PC-9 (cell line): ENCODE measurements around the gene LAMC3. TPM values are rescaled to one million over a fixed set of nuclear protein-coding genes. Genes with fewer than 3 reads are reported as not detected.

Experiments
- BruUV-seq: library from RNA; stranded (reverse); fragments of 400-500 nt; replicated peaks from 2 replicates; lab custom pipeline; 2021; lab: Mats Ljungman, UMichigan
- CTCF ChIA-PET: fragments of 300-600 bp; sonication (Branson Sonifier 250); formaldehyde crosslinking; loops from one replicate; lab custom pipeline; 2022; ENCODE audit warnings: antibody characterized with exemption; lab: Charles Lee
- POLR2A ChIA-PET: fragments of 300-600 bp; sonication (Branson Sonifier 250); formaldehyde crosslinking; loops from one replicate; lab custom pipeline; 2022; ENCODE audit warnings: antibody characterized with exemption; ENCODE audit not compliant: unreplicated experiment; lab: Charles Lee
- DNase-seq, 2 experiments: peaks; one replicate each; pipeline versions ENCODE4 v3.0.0 to v3.0.0-alpha.2; 2015 to 2022; ENCODE audit warnings: mixed read lengths in 1 of 2
- H2AFZ ChIP-seq: fragments of 200-600 bp; sonication (generic); 2 replicates; pipeline ENCODE4 v1.8.1; 2017; ENCODE audit warnings: antibody characterized with exemption
- H3F3A ChIP-seq: fragments of 200-600 bp; sonication (generic); 2 replicates; pipeline ENCODE4 v1.8.1; 2017; ENCODE audit warnings: antibody characterized with exemption, mild to moderate bottlenecking, low read depth; ENCODE audit not compliant: insufficient read depth
- H3K27ac ChIP-seq: fragments of 200-600 bp; sonication (generic); 2 replicates; pipeline ENCODE4 v1.6.1; 2016; ENCODE audit warnings: mixed run types
- H3K27me3 ChIP-seq: fragments of 200-600 bp; sonication (generic); 2 replicates; pipeline ENCODE4 v1.6.1; 2016; ENCODE audit warnings: low read depth, mixed run types; ENCODE audit not compliant: insufficient read depth
- H3K36me3 ChIP-seq: fragments of 200-600 bp; sonication (generic); 2 replicates; pipeline ENCODE4 v1.6.1; 2016; ENCODE audit warnings: low read depth, mixed run types
- H3K4me1 ChIP-seq: fragments of 200-600 bp; sonication (generic); replicated peaks from 2 replicates; pipeline ENCODE4 v1.6.1; 2016; ENCODE audit warnings: mixed run types; ENCODE audit not compliant: insufficient read depth
- H3K4me2 ChIP-seq: fragments of 200-600 bp; sonication (generic); 2 replicates; pipeline ENCODE4 v1.6.1; 2017; ENCODE audit warnings: mixed run types
- H3K4me3 ChIP-seq: fragments of 200-600 bp; sonication (generic); 2 replicates; pipeline ENCODE4 v1.6.1; 2016; ENCODE audit warnings: mixed run types
- H3K79me2 ChIP-seq: fragments of 200-600 bp; sonication (generic); 2 replicates; pipeline ENCODE4 v1.6.1; 2017; ENCODE audit warnings: low read depth, mixed run types
- H3K9me2 ChIP-seq: fragments of 200-600 bp; sonication (generic); 2 replicates; pipeline ENCODE4 v1.8.1; 2017; ENCODE audit warnings: mild to moderate bottlenecking; ENCODE audit not compliant: insufficient read depth
- H3K9me3 ChIP-seq: fragments of 200-600 bp; sonication (generic); 2 replicates; pipeline ENCODE4 v1.8.1; 2016; ENCODE audit warnings: low read depth; ENCODE audit not compliant: insufficient read depth
- H4K20me1 ChIP-seq: fragments of 200-600 bp; sonication (generic); 2 replicates; pipeline ENCODE4 v1.8.1; 2017; ENCODE audit not compliant: insufficient read depth
- CTCF ChIP-seq: fragments of 200-600 bp; sonication (generic); conservative IDR thresholded peaks from 2 replicates; pipeline ENCODE4 v1.6.1; 2017; ENCODE audit warnings: mixed run types, antibody characterized with exemption, mild to moderate bottlenecking, moderate library complexity
- EZH2 ChIP-seq: fragments of 200-600 bp; sonication (generic); IDR thresholded peaks from 2 replicates; pipeline ENCODE4 v1.8.0; 2017; ENCODE audit warnings: antibody characterized with exemption, low read depth
- intact Hi-C: fragments of 100-400 bp; cut with micrococcal nuclease; formaldehyde crosslinking; loops from one replicate; pipeline ENCODE4 v1.10.0; 2022; ENCODE audit not compliant: unreplicated experiment
- total RNA-seq: library from RNA; stranded (reverse); gene quantifications from 2 replicates; pipeline ENCODE4 v1.2.3, GENCODE V29; 2021

The LAMC3 gene
- total RNA-seq, 1 experiment from 2014 or later: 0.41 TPM

- Histone ChIP-seq H3K79me2 (no peaks in the 10 kb centered on the region), H3F3A (no peaks in the 10 kb centered on the region), H4K20me1 (no peaks in the 10 kb centered on the region), H3K27ac (no peak overlapping the region), H3K9me2 (no peaks in the 10 kb centered on the region), H3K9me3 (no peaks in the 10 kb centered on the region), H3K4me2 (no peak overlapping the region), H3K4me3 (no peak overlapping the region), H2AFZ (no peak overlapping the region), H3K36me3 (no peaks in the 10 kb centered on the region), H3K4me1 (no peaks in the 10 kb centered on the region), H3K27me3 (peaks cover 24% of the 10 kb centered on the region)
- CTCF ChIA-PET: no interaction called here
- DNase-seq: no peak
- intact Hi-C loops: no loop called here
- POLR2A ChIA-PET: no interaction called here
- TF ChIP-seq CTCF: no peak
- TF ChIP-seq EZH2: no peak
- no TSS peak for BruUV-seq
Observed at GRCh38 chr9:131069699-131070098, 60.7 kb downstream of the LAMC3 start.

- ChIA-PET CTCF (no interaction called here), POLR2A (no interaction called here)
- TF ChIP-seq EZH2 (no peak), CTCF (no peak)
- H3K27me3 ChIP-seq: peaks cover 7% of the 10 kb centered on the region; the same call in 1 of the 2 replicates
- no peak overlapping the region for H3K4me3 ChIP-seq
- no peaks in the 10 kb centered on the region for H3F3A ChIP-seq
- no peak overlapping the region for H2AFZ ChIP-seq
- H3K9me3 ChIP-seq: no peaks in the 10 kb centered on the region
- no TSS peak for BruUV-seq
- no peaks in the 10 kb centered on the region for H3K79me2 ChIP-seq
- no peak overlapping the region for H3K27ac ChIP-seq
- no peak for DNase-seq
- H3K36me3 ChIP-seq: no peaks in the 10 kb centered on the region
- H4K20me1 ChIP-seq: no peaks in the 10 kb centered on the region
- no peak overlapping the region for H3K4me2 ChIP-seq
- intact Hi-C loops: no loop called here
- H3K4me1 ChIP-seq: no peaks in the 10 kb centered on the region
- no peaks in the 10 kb centered on the region for H3K9me2 ChIP-seq
Observed at GRCh38 chr9:131072107-131072870, 63.3 kb downstream of the LAMC3 start.

DNA sequence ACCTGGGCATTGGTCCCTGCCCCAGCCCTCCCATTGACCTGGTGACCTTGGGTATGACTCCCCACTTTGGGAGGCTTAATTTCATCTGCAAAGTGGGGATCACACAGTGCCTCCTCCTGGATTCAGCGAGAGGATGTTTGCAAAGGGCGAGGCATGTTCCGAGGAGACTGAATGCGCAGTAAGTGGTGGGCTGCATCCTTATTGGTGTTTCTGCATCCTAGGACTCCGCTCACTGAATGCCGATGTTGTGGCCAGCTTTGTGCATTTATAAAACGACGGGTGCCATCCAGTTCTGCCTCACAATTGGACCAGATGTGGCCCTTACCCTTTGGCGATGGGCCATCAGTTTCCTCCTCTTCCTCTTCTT, 63.9 kb downstream of the LAMC3 start:
- CTCF ChIA-PET: no interaction called here
- no peak overlapping the region for H2AFZ ChIP-seq
- H3K9me2 ChIP-seq: no peaks in the 10 kb centered on the region
- H4K20me1 ChIP-seq: no peaks in the 10 kb centered on the region
- intact Hi-C loops: no loop called here
- no peak for DNase-seq
- no peaks in the 10 kb centered on the region for H3K36me3 ChIP-seq
- POLR2A ChIA-PET: interaction anchor here (0.6 kb wide), 1 partner anchor 345 kb away, joined by 6 read pairs; no protein-coding TSS in a partner anchor
- H3F3A ChIP-seq: no peaks in the 10 kb centered on the region
- peaks cover 3% of the 10 kb centered on the region; the same call in 1 of the 2 replicates for H3K27me3 ChIP-seq
- no peak overlapping the region for H3K4me3 ChIP-seq
- H3K79me2 ChIP-seq: no peaks in the 10 kb centered on the region
- TF ChIP-seq CTCF: no peak
- no peak for TF ChIP-seq EZH2
- BruUV-seq: no TSS peak
- no peak overlapping the region for H3K4me2 ChIP-seq
- H3K4me1 ChIP-seq: no peaks in the 10 kb centered on the region
- no peak overlapping the region for H3K27ac ChIP-seq
- H3K9me3 ChIP-seq: no peaks in the 10 kb centered on the region
